Measurements from ENCODE around the gene KNDC1.

Gene KNDC1

GRCh38 chr10:133161486-133162109 lies 1.6 kb downstream of the KNDC1 start:
- DNase-seq (ENCODE audit: low read depth, low spot score) = no peak
- Histone ChIP-seq H3K9ac (ENCODE audit: insufficient read length) (no peak overlapping the region), H3K4me3 (no peak overlapping the region), H3K27ac (no peak overlapping the region), H3K9me3 (ENCODE audit: low read depth, low read length) (no peaks in the 10 kb centered on the region), H3K36me3 (ENCODE audit: insufficient read depth, low read length) (no peaks in the 10 kb centered on the region)
- TF ChIP-seq FOXP2 (optimal IDR thresholded peaks at IDR 0.05; ENCODE audit: control extremely low read depth, extremely low read length, insufficient read depth) = no peak
- no peak for TF ChIP-seq POLR2AphosphoS5 (IDR thresholded peaks at IDR 0.05; ENCODE audit: borderline replicate concordance, low read depth, low read length)
- no peak for TF ChIP-seq EZH2 (IDR thresholded peaks at IDR 0.05)

GRCh38 chr10:133162178-133162909 lies 2.3 kb downstream of the KNDC1 start:
- Histone ChIP-seq H3K27ac (no peak overlapping the region), H3K4me3 (no peak overlapping the region)
- TF ChIP-seq FOXP2 (optimal IDR thresholded peaks at IDR 0.05; ENCODE audit: control extremely low read depth, extremely low read length, insufficient read depth) = no peak
- no peak for TF ChIP-seq EZH2 (IDR thresholded peaks at IDR 0.05)
- TF ChIP-seq POLR2AphosphoS5 (IDR thresholded peaks at IDR 0.05; ENCODE audit: borderline replicate concordance, low read depth, low read length) = no peak

GRCh38 chr10:133162910-133163856 lies 3.2 kb downstream of the KNDC1 start:
- Histone ChIP-seq H3K27ac (no peak overlapping the region), H3K9me3 (ENCODE audit: low read depth, low read length) (no peaks in the 10 kb centered on the region), H3K36me3 (ENCODE audit: insufficient read depth, low read length) (no peaks in the 10 kb centered on the region), H3K9ac (ENCODE audit: insufficient read length) (no peak overlapping the region), H3K4me3 (no peak overlapping the region)
- TF ChIP-seq POLR2AphosphoS5 (IDR thresholded peaks at IDR 0.05; ENCODE audit: borderline replicate concordance, low read depth, low read length) (no peak), EZH2 (IDR thresholded peaks at IDR 0.05) (no peak), FOXP2 (optimal IDR thresholded peaks at IDR 0.05; ENCODE audit: control extremely low read depth, extremely low read length, insufficient read depth) (no peak)
- DNase-seq (ENCODE audit: low read depth, low spot score) = no peak

More at GRCh38 chr10:133162178-133162909, 2.3 kb downstream of the KNDC1 start:
- Histone ChIP-seq H3K36me3 (ENCODE audit: insufficient read depth, low read length) (no peaks in the 10 kb centered on the region), H3K9ac (ENCODE audit: insufficient read length) (no peak overlapping the region), H3K9me3 (ENCODE audit: low read depth, low read length) (no peaks in the 10 kb centered on the region)
- no peak for DNase-seq (ENCODE audit: low read depth, low spot score)

GRCh38 chr10:133163889-133164815 lies 4.1 kb downstream of the KNDC1 start:
- no peak overlapping the region for H3K27ac ChIP-seq
- no peak overlapping the region for H3K4me3 ChIP-seq
- no peaks in the 10 kb centered on the region for H3K9me3 ChIP-seq (ENCODE audit: low read depth, low read length)
- no peaks in the 10 kb centered on the region for H3K36me3 ChIP-seq (ENCODE audit: insufficient read depth, low read length)
- H3K9ac ChIP-seq (ENCODE audit: insufficient read length) = no peak overlapping the region
- no peak for DNase-seq (ENCODE audit: low read depth, low spot score)
- TF ChIP-seq FOXP2 (optimal IDR thresholded peaks at IDR 0.05; ENCODE audit: control extremely low read depth, extremely low read length, insufficient read depth) (no peak), EZH2 (IDR thresholded peaks at IDR 0.05) (no peak), POLR2AphosphoS5 (IDR thresholded peaks at IDR 0.05; ENCODE audit: borderline replicate concordance, low read depth, low read length) (no peak)

- DNase-seq (ENCODE audit: low read depth, low spot score) = no peak
- H3K27ac ChIP-seq = no peak overlapping the region
- H3K36me3 ChIP-seq (ENCODE audit: insufficient read depth, low read length) = no peaks in the 10 kb centered on the region
- H3K9ac ChIP-seq (ENCODE audit: insufficient read length) = no peak overlapping the region
- no peak overlapping the region for H3K4me3 ChIP-seq
- H3K9me3 ChIP-seq (ENCODE audit: low read depth, low read length) = no peaks in the 10 kb centered on the region
- TF ChIP-seq FOXP2 (optimal IDR thresholded peaks at IDR 0.05; ENCODE audit: control extremely low read depth, extremely low read length, insufficient read depth) (no peak), EZH2 (IDR thresholded peaks at IDR 0.05) (no peak), POLR2AphosphoS5 (IDR thresholded peaks at IDR 0.05; ENCODE audit: borderline replicate concordance, low read depth, low read length) (no peak)
Observed at GRCh38 chr10:133164816-133165555, 5.0 kb downstream of the KNDC1 start.

- H3K36me3 ChIP-seq (ENCODE audit: insufficient read depth, low read length) = no peaks in the 10 kb centered on the region
- no peak for DNase-seq (ENCODE audit: low read depth, low spot score)
- TF ChIP-seq FOXP2 (optimal IDR thresholded peaks at IDR 0.05; ENCODE audit: control extremely low read depth, extremely low read length, insufficient read depth) (no peak), POLR2AphosphoS5 (IDR thresholded peaks at IDR 0.05; ENCODE audit: borderline replicate concordance, low read depth, low read length) (no peak), EZH2 (IDR thresholded peaks at IDR 0.05) (no peak)
- H3K9ac ChIP-seq (ENCODE audit: insufficient read length) = no peak overlapping the region
- H3K9me3 ChIP-seq (ENCODE audit: low read depth, low read length) = no peaks in the 10 kb centered on the region
- H3K4me3 ChIP-seq = no peak overlapping the region
- H3K27ac ChIP-seq = no peak overlapping the region
Observed at GRCh38 chr10:133165556-133166503, 5.8 kb downstream of the KNDC1 start.

Data from SK-N-MC (cell line).